ENCODE measurements around the gene NR3C2.

The NR3C2 gene

DNA sequence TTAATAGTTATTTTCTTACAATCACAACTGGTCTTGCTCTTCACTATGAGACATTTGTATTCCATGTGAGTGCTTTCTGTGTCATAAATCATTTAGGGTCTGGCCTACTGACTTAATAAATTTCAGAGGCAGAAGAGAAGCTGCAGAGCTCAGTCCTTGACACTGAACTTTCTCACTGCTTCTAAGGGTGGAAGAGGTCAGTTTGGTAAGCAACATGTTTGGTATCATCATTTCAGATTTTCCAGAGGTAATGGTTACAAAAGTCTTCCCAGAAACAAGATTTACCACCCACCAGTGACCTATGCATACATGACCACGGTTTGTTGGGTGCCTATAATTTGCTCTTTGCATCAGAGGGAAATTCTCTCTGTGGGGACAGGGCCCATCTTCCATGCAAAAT lies 148.6 kb downstream of the NR3C2 start:
- Histone ChIP-seq H3K4me2 (ENCODE audit: insufficient read depth, low read length) (no peak overlapping the region), H3K4me1 (ENCODE audit: insufficient read depth, low read length) (no peaks in the 10 kb centered on the region), H3K36me3 (ENCODE audit: insufficient read depth, low read length) (no peaks in the 10 kb centered on the region), H3K4me3 (ENCODE audit: low read depth in 1 of 2, low read length in 2 of 2) (no peak overlapping the region), H3K9me3 (ENCODE audit: insufficient read depth, low read length, severe bottlenecking) (no peaks in the 10 kb centered on the region), H2AFZ (ENCODE audit: low read depth, low read length) (no peak overlapping the region), H3K27me3 (ENCODE audit: insufficient read depth, low read length, poor library complexity) (no peaks in the 10 kb centered on the region), H4K20me1 (ENCODE audit: insufficient read depth, low read length) (no peaks in the 10 kb centered on the region), H3K9ac (ENCODE audit: low read depth, low read length) (no peak overlapping the region), H3K79me2 (ENCODE audit: insufficient read depth, low read length) (no peaks in the 10 kb centered on the region), H3K27ac (ENCODE audit: low read length) (no peak overlapping the region)
- DNase-seq (no peak), ATAC-seq (ENCODE audit: insufficient read depth, low read depth) (no peak)
- TF ChIP-seq, protein P1, sequence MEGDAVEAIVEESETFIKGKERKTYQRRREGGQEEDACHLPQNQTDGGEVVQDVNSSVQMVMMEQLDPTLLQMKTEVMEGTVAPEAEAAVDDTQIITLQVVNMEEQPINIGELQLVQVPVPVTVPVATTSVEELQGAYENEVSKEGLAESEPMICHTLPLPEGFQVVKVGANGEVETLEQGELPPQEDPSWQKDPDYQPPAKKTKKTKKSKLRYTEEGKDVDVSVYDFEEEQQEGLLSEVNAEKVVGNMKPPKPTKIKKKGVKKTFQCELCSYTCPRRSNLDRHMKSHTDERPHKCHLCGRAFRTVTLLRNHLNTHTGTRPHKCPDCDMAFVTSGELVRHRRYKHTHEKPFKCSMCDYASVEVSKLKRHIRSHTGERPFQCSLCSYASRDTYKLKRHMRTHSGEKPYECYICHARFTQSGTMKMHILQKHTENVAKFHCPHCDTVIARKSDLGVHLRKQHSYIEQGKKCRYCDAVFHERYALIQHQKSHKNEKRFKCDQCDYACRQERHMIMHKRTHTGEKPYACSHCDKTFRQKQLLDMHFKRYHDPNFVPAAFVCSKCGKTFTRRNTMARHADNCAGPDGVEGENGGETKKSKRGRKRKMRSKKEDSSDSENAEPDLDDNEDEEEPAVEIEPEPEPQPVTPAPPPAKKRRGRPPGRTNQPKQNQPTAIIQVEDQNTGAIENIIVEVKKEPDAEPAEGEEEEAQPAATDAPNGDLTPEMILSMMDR (IDR thresholded peaks at IDR 0.05; ENCODE audit: borderline replicate concordance, extremely low read depth, low read length, poor library complexity, severe bottlenecking), result no peak
- TF ChIP-seq EZH2 (IDR thresholded peaks at IDR 0.05; ENCODE audit: borderline replicate concordance, low read depth, low read length, severe bottlenecking), result no peak

DNA sequence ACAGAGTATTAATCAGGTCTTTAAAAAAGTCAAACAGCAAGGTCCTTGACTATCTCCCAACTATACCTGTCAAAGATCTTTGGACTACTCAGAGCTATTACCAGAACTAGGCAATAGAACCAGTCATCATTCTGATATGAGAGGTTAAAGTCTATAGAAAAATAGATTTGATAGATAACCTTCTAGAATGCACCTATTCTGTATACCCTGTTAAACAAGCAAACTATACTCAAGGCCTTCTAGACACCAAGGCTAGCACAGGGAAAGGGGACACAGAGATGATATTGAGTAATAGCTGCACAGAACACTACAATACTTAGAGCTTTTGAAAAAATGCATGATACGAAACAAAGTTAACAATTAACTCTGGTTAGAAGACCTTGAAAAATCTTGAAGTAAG lies 149.5 kb downstream of the NR3C2 start:
- ATAC-seq (ENCODE audit: insufficient read depth, low read depth), result no peak
- H3K9ac ChIP-seq (ENCODE audit: low read depth, low read length), result no peak overlapping the region

DNA sequence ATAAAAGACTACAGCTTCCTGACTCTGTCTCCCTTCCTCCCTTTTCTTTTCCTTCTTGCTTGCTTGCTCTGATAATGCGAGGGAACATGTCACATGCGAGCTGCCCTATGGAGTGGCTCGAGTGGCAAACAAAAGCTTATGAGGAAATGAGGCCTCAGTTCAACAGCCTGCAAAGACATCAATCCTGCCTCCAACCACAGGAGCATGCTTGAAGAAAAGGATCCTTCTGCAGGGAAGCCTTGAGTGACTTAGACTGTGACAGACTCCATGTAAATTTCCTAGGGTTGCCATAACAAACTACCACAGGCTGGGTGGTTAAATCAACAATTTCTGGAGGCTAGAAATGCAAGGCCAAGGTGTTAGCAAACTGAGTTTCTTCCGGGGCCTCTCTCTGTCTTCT lies 152.5 kb downstream of the NR3C2 start:
- TF ChIP-seq, protein P1 (IDR thresholded peaks at IDR 0.05; ENCODE audit: borderline replicate concordance, extremely low read depth, low read length, poor library complexity, severe bottlenecking), result no peak
- TF ChIP-seq EZH2 (IDR thresholded peaks at IDR 0.05; ENCODE audit: borderline replicate concordance, low read depth, low read length, severe bottlenecking), result no peak
- H3K9me3 ChIP-seq (ENCODE audit: insufficient read depth, low read length, severe bottlenecking), result no peaks in the 10 kb centered on the region
- no peak overlapping the region for H3K9ac ChIP-seq (ENCODE audit: low read depth, low read length)
- H3K36me3 ChIP-seq (ENCODE audit: insufficient read depth, low read length), result no peaks in the 10 kb centered on the region
- DNase-seq (no peak), ATAC-seq (ENCODE audit: insufficient read depth, low read depth) (no peak)
- H3K79me2 ChIP-seq (ENCODE audit: insufficient read depth, low read length), result no peaks in the 10 kb centered on the region
- no peak overlapping the region for H3K4me2 ChIP-seq (ENCODE audit: insufficient read depth, low read length)
- no peak overlapping the region for H2AFZ ChIP-seq (ENCODE audit: low read depth, low read length)
- H3K4me1 ChIP-seq (ENCODE audit: insufficient read depth, low read length), result no peaks in the 10 kb centered on the region
- H3K4me3 ChIP-seq (ENCODE audit: low read depth in 1 of 2, low read length in 2 of 2), result no peak overlapping the region
- H3K27ac ChIP-seq (ENCODE audit: low read length), result no peak overlapping the region
- H4K20me1 ChIP-seq (ENCODE audit: insufficient read depth, low read length), result no peaks in the 10 kb centered on the region
- H3K27me3 ChIP-seq (ENCODE audit: insufficient read depth, low read length, poor library complexity), result no peaks in the 10 kb centered on the region

More for the DNA sequence above, 149.5 kb downstream of the NR3C2 start:
- no peaks in the 10 kb centered on the region for H3K27me3 ChIP-seq (ENCODE audit: insufficient read depth, low read length, poor library complexity)
- TF ChIP-seq, protein P1 (IDR thresholded peaks at IDR 0.05; ENCODE audit: borderline replicate concordance, extremely low read depth, low read length, poor library complexity, severe bottlenecking), result no peak
- no peak for TF ChIP-seq EZH2 (IDR thresholded peaks at IDR 0.05; ENCODE audit: borderline replicate concordance, low read depth, low read length, severe bottlenecking)
- H3K36me3 ChIP-seq (ENCODE audit: insufficient read depth, low read length), result no peaks in the 10 kb centered on the region
- no peak for DNase-seq
- no peak overlapping the region for H3K4me2 ChIP-seq (ENCODE audit: insufficient read depth, low read length)
- no peak overlapping the region for H2AFZ ChIP-seq (ENCODE audit: low read depth, low read length)
- H3K79me2 ChIP-seq (ENCODE audit: insufficient read depth, low read length), result no peaks in the 10 kb centered on the region
- H3K9me3 ChIP-seq (ENCODE audit: insufficient read depth, low read length, severe bottlenecking), result no peaks in the 10 kb centered on the region
- H3K27ac ChIP-seq (ENCODE audit: low read length), result no peak overlapping the region
- no peaks in the 10 kb centered on the region for H4K20me1 ChIP-seq (ENCODE audit: insufficient read depth, low read length)
- H3K4me3 ChIP-seq (ENCODE audit: low read depth in 1 of 2, low read length in 2 of 2), result no peak overlapping the region
- H3K4me1 ChIP-seq (ENCODE audit: insufficient read depth, low read length), result no peaks in the 10 kb centered on the region

DNA sequence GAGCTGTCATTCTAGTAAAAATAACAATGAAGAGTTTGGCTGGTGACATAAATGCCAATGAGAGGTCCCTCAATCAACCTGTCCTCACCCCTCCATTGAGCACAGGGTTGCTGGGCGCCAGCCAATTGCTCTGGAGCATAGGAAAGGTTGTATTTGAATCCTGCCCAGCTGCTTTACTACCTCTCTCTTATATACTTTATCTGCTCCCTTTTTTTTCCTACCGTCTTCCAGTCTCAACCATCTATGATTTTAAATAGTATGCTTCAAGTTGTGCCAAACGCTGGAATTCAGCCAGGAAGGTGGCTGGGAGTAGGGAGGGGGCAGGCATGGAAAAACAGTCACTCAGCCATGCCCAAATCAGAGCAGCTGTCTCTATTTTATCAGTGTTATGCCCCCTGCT lies 153.8 kb downstream of the NR3C2 start:
- H2AFZ ChIP-seq (ENCODE audit: low read depth, low read length), result no peak overlapping the region
- no peaks in the 10 kb centered on the region for H3K9me3 ChIP-seq (ENCODE audit: insufficient read depth, low read length, severe bottlenecking)
- H3K9ac ChIP-seq (ENCODE audit: low read depth, low read length), result no peak overlapping the region
- no peaks in the 10 kb centered on the region for H3K4me1 ChIP-seq (ENCODE audit: insufficient read depth, low read length)
- H3K4me2 ChIP-seq (ENCODE audit: insufficient read depth, low read length), result no peak overlapping the region
- H4K20me1 ChIP-seq (ENCODE audit: insufficient read depth, low read length), result no peaks in the 10 kb centered on the region
- TF ChIP-seq, protein P1 (IDR thresholded peaks at IDR 0.05; ENCODE audit: borderline replicate concordance, extremely low read depth, low read length, poor library complexity, severe bottlenecking), result no peak
- TF ChIP-seq EZH2 (IDR thresholded peaks at IDR 0.05; ENCODE audit: borderline replicate concordance, low read depth, low read length, severe bottlenecking), result no peak
- H3K4me3 ChIP-seq (ENCODE audit: low read depth in 1 of 2, low read length in 2 of 2), result no peak overlapping the region
- H3K27me3 ChIP-seq (ENCODE audit: insufficient read depth, low read length, poor library complexity), result no peaks in the 10 kb centered on the region
- no peaks in the 10 kb centered on the region for H3K36me3 ChIP-seq (ENCODE audit: insufficient read depth, low read length)
- no peaks in the 10 kb centered on the region for H3K79me2 ChIP-seq (ENCODE audit: insufficient read depth, low read length)
- no peak for ATAC-seq (ENCODE audit: insufficient read depth, low read depth)
- DNase-seq, result no peak
- H3K27ac ChIP-seq (ENCODE audit: low read length), result no peak overlapping the region
